Stomach (tissue), 4 donors: ENCODE measurements around the gene MAGI1.

Experiments
- EP300 ChIP-seq: sonication (generic); formaldehyde crosslinking; IDR thresholded peaks from one replicate; pipeline ENCODE4 v1.6.1; 2017; ENCODE audit warnings: antibody characterized with exemption
- POLR2A ChIP-seq, 4 donors: fragments of 450-650 bp; IDR thresholded peaks; one replicate each; pipeline ENCODE4 v1.6.1; 2016; ENCODE audit warnings: antibody characterized with exemption in 4 of 4, control low read depth in 2 of 4, mild to moderate bottlenecking in 1 of 4, moderate library complexity in 1 of 4
- POLR2AphosphoS5 ChIP-seq, 3 donors: sonication (generic); formaldehyde crosslinking; IDR thresholded peaks; one replicate each; pipeline ENCODE4 v1.6.1; 2016; ENCODE audit warnings: antibody characterized with exemption in 3 of 3
- TF ChIP-seq, protein P1 (sequence below), 7 experiments: fragments of 450-650 bp in 4 of 7; fragments of 200-600 bp in 3 of 7; sonication (generic) in 3 of 7; IDR thresholded peaks; one replicate each; pipeline ENCODE4 v1.5.1; 2016 to 2019; ENCODE audit warnings: antibody characterized with exemption in 7 of 7, control low read depth in 2 of 7, mild to moderate bottlenecking in 1 of 7

DNA sequence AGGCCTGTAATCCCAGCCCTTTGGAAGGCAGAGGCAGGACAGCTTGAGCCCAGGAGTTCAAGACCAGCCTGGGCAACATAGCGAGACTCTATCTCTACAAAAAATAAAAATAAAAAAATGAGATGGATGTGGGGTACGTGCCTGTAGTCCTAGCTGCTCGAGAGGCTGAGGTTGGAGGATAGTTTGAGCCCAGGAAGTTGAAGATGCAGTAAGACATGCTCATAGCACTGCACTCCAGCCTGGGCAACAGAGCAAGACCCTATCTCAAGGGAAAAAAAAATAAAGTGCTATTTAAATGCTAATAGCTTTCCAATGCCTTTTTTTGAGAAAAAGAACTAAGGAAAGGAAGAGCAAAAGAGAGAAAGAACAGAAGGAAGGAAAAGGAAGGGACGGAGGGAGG, 94.5 kb downstream of the MAGI1 start:
- TF ChIP-seq, protein P1, sequence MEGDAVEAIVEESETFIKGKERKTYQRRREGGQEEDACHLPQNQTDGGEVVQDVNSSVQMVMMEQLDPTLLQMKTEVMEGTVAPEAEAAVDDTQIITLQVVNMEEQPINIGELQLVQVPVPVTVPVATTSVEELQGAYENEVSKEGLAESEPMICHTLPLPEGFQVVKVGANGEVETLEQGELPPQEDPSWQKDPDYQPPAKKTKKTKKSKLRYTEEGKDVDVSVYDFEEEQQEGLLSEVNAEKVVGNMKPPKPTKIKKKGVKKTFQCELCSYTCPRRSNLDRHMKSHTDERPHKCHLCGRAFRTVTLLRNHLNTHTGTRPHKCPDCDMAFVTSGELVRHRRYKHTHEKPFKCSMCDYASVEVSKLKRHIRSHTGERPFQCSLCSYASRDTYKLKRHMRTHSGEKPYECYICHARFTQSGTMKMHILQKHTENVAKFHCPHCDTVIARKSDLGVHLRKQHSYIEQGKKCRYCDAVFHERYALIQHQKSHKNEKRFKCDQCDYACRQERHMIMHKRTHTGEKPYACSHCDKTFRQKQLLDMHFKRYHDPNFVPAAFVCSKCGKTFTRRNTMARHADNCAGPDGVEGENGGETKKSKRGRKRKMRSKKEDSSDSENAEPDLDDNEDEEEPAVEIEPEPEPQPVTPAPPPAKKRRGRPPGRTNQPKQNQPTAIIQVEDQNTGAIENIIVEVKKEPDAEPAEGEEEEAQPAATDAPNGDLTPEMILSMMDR (IDR thresholded peaks at IDR 0.05) = no peak
- no peak for TF ChIP-seq POLR2AphosphoS5 (IDR thresholded peaks at IDR 0.05)
- no peak for TF ChIP-seq POLR2A (IDR thresholded peaks at IDR 0.05)
- TF ChIP-seq EP300 = no peak
